GM18870 (cell line): ENCODE measurements around the gene FLYWCH2.
A peak's percentile ranks its signal among the peaks of the same experiment; 100 is the strongest.

Source experiments
- ATAC-seq: cut with Tn5 transposase; IDR thresholded peaks from one replicate; pipeline ENCODE4 v1.9.1; 2021; ENCODE audit warnings: moderate library complexity; ENCODE audit not compliant: unreplicated experiment

FLYWCH2 gene

DNA sequence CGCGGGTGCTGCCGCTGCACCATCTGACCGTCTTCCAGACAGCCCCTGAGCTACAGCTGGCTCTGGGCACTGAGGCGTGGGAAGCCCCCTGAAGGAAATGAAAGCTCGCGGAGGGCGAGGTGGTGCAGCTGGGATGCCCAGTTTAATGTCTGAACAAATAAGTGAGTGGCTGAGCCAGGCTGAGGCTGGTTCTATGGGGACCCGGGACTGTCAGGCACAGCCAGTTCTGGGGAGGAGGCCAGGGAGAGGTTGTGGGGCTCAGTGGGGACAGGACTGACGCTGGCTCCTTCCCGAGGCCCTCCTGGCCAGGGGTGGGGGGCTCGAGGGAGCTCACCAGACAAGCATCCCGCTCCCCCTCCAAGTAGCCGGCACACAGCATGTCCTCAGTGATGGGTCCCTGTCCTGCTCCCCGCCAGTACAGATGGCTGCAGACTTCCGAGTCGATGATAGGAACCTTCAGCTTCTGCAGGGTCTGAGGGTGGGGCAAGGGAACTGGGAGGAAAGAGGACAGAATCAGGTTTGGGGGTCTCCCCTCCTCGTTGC lies 29.4 kb upstream of the FLYWCH2 start:
- no peak for ATAC-seq

DNA sequence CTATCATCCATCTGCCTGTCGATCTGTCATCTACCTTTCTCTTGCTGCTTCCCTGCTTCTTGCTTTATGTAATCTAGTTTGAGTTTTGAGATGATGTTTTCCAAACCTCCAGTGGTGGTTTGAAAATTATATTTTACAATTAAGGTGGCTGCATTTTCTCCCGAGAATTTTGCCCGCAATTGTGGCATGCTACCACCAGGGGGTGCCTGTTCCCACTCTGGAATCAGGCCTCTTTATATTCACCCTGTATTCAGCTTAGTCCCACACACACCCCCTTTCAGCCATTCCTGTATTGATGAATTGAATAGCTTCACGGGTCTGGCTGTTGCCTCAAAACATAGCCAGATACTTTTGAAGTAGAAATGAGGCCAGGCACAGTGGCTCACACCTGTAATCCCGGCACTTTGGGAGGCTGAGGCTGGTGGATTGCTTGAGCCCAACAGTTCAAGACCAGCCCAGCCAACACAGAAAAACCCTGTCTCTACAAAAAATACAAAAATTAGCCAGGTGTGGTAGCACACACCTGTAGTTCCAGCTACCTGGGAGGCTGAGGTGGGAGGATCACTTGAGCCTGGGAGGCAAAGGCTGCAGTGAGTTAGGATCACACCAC lies 28.2 kb upstream of the FLYWCH2 start:
- no peak for ATAC-seq

DNA sequence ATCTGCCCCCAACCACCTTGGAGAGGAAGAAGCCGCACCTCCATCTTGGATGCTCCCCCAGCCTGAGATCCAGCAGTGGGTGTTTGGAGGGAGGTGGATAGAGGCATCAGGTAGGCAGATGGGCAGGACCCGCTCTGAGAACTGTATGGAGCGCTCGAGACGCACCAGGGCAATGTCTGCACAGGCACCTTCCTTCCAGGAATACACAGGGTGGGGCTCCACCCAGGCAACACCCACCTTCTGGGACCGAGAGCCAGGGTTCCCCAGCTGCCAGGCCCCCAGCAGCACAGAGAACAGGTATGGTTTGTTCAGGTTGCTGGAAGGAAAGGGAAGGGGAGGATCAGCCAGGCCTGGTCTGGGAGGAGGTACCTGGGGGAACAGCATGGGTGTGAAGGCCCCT lies 27.5 kb upstream of the FLYWCH2 start:
- ATAC-seq, result no peak

DNA sequence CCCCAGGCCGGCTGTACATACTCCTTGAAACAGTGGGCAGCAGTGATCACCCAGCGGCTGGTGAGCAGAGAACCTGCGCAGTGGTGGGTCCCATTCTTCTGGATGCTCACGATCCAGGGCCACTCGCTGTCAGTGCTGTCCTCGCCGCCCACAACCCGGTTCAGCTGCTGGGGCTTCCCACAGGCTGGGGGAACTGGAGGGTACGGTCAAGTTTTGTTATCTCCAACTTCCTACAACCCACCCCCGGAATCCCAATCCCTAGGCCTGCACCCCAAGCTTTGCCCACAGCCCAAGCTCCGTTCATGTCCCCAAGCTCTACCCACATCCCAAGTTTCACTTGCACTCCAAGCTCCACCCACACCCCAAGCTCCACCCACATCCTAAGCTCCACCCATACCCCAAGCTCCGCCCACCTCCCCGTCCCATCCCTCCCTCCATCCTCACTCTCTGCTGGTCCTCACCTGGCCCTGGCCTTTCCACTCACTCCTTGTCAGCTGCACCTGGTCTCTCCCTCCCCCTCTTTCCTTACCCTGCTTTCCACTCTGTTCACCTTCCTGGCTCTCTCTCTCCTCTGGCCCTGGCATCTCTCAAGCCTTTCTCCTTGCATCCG lies 26.8 kb upstream of the FLYWCH2 start:
- no peak for ATAC-seq

DNA sequence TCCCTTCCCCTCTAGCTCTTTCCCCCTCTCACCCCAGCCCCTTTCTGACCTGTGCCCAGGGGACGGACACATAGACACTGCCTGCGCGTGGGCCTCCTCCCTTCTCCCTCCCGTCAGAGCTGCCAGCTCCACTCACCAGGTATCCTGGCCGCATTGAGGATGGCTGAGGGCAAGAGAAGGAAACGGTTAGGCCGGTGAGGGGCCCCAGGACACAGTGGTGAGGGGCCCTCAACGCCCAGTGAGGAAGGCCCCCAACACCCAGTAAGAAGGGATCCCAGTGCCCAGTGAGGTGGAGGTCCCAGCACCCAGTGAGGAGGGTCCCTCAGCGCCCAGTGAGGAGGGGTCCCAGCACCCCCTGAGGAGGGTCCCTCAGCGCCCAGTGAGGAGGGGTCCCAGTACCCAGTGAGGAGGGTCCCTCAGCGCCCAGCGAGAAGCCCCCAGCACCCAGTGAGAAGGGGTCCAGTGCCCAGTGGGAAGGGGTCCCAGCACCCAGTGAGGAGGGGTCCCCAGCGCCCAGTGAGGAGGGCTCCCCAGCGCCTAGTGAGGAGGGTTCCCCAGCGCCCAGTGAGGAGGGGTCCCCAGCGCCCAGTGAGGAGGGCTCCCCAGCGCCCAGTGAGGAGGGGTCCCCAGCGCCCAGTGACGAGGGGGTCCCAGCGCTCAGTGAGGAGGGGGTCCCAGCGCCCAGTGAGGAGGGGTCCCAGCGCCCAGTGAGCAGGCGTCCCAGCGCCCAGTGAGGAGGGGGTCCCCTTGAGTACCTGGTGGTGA lies 26.1 kb upstream of the FLYWCH2 start:
- no peak for ATAC-seq

DNA sequence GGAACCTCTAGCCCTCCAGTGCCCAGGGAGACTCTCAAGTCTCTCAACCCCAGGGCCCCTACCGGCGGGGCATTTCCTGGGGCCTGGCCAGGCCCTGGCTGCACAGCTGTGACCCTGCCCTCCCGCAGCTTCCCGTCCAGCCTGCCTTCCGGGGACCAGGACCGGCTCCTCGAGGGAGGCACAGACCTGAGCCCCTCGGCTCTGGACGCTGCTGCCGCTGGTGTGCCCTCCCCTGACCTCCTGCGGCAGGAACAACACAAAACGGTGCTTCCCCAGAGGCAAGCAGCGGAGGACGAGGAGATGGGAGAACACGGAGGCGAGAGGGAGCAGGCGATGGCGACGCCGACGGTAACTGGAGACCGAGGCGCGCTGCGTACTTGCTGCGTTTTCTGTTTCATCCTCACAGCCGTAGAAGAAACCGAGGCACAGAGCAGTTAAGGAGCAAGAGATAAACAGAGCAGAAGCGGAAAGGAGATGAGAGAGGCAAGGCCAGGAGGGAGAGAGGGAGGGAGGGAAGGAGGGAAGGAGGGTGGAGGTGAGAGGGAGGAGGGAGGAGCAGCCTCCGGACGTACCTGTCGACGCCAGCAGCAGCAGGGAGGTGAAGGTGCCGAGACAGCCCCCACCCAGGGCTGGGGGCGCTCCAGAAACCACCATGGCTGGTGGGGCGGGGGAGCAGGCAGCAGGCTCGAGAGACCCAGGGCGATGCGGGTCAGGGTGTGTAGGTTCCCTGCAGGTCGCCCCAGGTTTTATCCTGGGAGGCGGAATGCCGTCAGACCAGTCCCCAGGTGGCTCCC lies 25.4 kb upstream of the FLYWCH2 start, which contains the start of gene PRSS22:
TSS of gene PRSS22 (minus strand) at position 720 of the 794 bp plus-strand sequence. CDS start at position 654, 66 bp downstream.
- no peak for ATAC-seq

DNA sequence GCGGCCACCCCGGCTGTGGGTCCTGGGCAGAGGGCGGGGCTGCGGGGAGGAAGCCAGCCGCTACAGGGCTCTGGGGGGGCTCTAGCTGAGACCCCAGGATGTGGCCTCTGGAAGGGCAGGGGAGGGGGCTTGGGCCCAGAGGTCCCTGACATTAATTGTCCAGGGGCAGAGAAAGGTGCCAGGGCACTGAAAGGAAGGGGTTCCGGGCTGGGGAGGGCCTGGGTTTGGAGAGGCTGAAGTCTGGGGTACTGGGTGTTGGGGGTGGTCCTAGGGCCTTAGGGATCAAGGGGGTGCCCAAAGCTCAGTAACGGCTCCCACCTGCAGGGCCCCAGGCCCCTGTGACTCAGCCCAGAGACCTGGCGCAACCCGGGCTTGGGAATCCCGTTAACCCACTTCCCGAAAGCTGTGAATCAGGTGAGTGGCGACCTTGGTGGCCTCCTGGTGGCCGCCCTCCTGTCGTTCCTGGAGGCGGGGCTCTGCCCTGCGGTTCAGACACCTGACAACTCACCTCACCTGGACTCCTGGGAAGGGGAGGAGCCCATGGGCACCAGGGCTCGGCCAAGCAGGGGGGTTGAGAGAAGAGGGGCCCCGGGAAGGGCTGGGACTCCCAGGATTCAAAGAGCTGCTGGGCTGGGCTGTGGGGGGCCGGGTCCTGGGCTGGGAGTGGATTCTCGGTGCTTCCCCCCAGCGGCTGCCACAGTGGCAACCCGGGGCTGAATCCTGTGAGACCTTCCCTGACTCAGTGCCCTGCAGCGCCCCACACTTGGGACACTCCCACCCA lies 24.6 kb upstream of the FLYWCH2 start:
- no peak for ATAC-seq

DNA sequence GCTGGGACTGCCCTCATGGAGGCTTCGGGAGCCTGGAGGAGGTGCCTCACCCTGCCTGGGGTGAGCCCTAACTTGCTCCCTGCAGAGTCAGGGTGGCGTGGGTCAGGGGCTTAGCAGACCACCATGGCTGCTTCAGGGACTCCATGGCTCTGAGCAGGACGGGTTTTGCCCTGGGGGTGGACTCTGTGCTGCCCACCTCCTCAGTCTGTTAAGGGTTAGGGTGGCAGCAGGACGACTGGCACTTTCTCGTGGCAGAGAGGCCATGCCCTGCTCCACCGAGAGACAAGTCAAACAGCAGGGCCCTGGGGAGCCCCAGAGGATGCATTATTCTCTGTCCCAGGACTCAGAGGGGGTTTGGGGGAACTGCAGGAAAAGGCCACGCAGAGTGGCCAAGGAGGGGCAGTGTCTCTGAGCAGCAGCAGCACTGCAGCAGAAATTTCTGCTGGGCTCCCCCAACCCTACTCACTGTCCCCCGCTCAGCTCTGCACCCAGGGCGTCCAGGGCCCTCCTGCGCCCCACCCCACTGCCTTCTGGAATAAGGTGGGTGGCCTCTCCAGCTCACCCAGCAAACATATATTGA lies 23.2 kb upstream of the FLYWCH2 start:
- no peak for ATAC-seq

DNA sequence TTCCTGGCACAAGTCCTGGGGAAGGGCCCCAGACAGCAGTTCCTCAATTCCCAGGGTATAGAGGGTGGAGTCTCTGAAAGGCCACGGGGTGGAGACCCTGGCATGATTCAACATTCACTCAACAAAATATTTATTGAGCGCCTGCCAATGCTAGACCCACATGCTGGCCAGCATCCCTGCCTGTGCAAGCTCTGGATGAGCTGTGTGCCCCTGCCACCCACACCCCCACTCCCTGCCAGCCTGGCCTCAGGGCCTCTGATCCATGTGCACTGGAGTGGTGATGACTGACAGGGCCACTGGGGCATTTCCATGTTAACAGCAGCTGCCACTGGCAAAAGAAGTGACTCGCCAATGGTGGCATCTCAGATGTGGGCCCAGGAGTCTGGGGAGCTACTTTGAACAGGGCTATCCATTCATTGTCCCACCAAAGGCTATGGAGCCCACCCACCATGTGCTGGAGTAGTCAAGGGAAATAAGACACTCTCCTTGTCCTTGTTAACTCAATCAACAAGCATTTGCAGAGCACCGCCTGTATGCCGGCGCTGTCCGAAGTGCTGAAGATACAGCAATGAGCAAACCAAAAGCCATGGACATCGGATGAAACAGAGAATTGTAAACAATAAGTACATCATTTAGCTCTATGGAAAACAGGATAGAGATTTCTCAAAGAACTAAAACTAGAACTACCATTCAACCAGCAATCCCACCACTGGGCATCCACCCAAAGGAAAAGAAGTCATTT lies 22.0 kb upstream of the FLYWCH2 start:
- ATAC-seq, result no peak

DNA sequence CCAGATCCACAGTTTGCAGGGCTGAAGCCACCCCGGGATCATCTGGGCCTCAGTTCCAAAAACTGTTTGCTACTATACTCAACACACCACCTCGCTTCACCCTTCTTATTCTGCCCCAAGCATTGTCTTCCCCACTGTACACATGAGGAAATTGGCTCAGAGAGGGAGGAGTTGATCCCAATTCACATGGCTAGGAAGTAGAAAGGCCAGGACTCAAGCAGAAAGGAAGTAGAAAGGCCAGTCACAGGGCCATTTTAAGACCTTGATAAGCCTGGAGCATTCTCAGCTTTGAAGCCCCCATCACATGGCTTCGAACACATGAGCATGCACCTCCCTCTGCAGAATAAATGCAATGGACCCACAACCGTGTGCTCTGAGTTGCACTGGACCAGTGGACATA lies 17.4 kb upstream of the FLYWCH2 start:
- ATAC-seq, result no peak

DNA sequence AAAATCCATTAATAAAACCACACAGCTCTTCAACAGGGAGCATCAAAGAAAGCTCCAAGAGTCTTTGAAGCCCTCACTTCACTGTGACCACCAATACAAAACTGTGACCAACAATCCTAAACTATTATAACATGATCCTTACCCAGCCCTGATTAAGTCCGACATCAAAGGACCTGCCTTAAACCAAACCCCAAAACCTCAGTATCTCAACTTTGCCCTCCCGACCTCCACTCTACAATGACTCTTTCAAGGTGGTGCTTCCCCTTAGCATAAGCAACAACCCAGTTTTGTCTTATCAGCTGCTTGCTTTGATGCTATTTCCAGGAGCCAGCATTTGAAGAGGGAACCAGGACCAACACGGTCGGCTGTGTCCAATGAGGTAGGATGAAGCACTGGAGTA lies 16.6 kb upstream of the FLYWCH2 start:
- no peak for ATAC-seq

DNA sequence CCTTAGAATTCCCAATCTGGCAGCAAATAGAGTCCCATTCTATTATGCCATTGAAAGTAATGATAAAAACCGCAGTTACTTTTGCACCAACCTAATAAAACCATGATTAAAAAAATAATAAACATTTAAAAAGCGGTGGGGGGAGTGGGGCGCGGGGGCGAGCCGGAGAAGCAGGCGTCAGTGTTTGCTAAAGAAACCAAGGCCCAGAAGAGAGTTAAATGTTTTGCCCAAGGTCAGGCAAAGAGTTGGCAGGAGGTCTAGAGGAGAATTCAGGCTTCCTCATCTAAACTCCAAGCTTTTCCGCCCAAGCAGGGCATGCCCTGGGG lies 15.4 kb upstream of the FLYWCH2 start:
- ATAC-seq, result no peak

DNA sequence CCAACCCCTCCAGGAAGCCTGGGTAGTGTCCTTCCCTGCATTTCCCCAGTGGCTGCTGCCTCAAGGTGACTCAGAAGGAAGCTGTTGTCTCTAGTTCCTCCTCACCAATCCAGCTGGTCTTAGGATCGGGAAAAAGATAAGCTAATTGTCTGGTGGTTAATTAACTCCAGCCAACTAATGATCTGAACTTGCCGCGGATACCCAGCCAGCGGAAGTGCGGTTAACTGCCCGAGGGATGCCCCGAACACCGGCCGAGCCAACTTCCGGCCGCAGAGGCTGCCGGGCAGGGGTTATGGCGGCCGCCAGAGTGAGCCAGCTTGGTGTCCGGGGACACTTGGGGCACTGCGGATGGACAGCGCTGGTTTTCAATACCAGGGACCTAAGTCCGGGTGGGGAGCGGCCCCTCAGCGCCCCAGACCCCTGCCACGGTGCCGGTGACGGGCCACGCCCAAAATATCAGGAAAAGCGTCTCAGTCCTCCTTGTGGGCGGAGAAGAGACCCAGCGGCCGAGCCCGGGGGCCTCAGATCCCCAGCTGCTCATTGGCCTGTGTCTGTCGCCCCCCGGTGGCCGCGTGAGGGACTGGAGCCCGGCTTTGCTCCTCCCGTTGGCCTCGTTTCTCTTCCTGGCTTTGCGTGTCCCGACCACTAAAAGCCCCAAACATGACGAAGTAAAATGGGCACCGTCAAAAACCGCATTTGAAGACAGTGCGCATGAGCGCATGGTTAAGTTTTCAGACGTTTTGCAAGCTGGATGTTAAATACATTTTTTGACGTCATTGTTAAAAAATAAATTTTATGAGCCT lies 14.8 kb upstream of the FLYWCH2 start:
- ATAC-seq, result peak; percentile 68

DNA sequence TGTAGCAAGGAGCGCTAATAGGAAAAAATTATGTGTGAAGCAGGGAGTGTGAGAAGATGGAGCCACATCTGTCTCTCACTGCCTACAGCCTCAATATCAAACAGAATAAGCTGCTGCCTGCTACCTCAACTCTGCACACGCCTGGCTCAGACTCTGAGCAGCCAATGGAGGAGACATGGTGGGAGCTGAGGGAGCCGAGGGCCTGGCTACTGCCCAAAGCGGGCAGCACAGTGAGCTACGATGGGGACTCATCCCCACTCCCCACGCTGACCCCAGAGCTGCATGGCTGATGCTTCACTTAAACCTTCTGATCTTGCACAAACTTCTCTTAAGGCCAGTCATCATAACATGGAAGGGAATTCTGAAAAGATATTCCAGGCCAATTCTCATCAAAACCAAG lies 11.1 kb upstream of the FLYWCH2 start:
- ATAC-seq, result no peak

DNA sequence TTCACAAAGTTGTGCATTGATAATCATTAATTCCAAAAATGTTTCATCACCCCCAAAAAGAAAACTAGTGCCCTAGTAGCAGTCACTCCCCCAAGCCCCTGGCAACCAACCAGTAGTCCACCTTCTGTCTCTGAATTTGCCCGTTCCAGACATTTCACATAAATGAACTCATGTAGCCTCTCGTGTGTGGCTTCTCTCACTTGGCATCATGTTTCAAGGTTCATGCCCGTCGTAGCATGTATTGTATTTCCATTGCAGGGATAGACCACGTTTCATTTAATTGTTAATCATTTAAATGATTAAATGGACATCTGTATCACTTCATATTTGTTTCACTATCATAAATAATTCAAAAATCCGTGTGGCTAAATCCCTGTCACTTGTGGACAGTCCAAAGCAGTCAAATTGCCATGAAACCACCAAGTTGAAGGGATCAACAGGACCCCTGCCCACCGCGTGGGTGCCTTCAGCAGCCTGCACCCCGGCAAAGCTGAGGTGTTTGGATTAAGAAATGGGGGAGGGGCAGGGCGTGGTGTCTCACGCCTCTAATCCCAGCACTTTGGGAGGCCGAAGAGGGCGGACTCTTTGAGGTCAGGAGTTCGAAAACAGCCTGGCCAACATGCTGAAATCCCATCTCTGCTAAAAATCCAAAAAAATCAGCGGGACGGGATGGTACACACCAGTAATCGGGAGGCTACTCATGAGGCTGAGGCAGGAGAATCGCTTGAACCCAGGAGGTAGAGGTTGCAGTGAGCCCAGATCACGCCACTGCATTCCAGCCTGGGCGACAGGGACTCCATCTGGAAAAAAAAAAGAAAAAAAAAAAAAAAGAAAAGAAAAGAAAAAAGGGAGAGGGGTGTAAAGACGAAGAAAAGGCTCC lies 8.7 kb upstream of the FLYWCH2 start:
- ATAC-seq, result no peak

DNA sequence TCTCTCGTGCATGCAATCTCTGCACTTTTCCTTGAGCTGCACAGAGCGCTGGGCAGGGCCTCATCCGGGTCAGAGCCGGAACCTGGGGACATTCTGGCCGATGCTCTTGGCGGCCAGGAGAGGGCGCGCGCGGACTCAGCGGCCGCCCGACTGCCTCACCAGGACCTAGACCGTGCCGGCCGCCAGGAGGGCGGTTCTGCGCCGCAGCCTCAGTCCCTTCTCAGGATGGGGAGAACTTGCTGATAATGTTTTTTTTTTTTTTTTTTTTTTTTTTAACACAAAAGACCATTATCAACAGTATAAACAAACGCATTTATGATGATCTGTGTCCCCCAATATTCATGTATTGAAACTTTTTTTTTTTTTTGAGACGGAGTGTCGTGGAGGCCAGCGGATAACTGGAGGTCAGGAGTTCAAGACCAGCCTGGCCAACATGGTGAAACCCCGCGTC lies 8.1 kb upstream of the FLYWCH2 start:
- no peak for ATAC-seq

DNA sequence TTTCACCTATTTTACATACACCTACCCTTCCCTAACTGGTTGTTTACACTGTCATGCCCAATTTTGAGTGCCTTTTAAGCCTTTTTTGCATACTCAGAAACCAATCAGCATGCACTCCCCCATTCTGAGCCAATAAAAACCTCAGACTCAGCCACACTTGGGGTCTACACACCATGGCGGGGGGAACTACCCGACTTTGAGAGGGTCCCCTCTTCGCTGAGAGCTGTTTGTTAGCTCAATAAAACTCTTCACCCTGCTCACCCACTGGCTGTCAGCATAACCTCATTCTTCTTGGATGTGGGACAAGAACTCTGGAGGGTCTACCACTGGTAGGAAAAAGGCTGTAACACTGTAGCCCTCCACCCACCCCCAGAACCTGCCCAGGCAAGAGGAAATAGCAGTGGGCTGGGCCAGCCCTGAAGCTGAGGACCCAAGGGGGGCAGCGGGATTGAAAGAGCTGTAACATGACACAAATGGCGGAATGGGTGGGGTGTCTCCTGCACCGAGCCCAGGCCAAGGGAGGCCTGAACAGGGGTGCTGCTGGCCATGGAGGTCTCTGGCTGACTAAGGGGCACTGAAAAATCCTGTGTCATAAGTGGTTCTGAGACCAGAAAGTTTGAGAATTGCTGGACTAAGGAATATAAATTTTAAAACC lies 3.0 kb upstream of the FLYWCH2 start:
- no peak for ATAC-seq
